Keratinocyte (primary cell): Measurements from ENCODE around the gene PTPRN2. TPM values are rescaled to one million over a fixed set of nuclear protein-coding genes. Genes with fewer than 3 reads are reported as not detected.

Source experiments
- DNase-seq: peaks from one replicate; pipeline ENCODE4 v3.0.0-alpha.2; 2011; ENCODE audit warnings: low read depth, missing footprints, low spot score
- FAIRE-seq: peaks from 2 replicates; lab custom pipeline; 2011; peaks lifted over from hg19 to GRCh38; lab: Jason Lieb, UNC
- H2AFZ ChIP-seq: 2 replicates; pipeline ENCODE4 v1.6.0; 2012; ENCODE audit warnings: low read length, control low read depth, inconsistent platforms; ENCODE audit not compliant: control insufficient read depth
- H3K27ac ChIP-seq: 2 replicates; pipeline ENCODE4 v1.5.1; 2011; ENCODE audit warnings: low read length; ENCODE audit not compliant: control insufficient read depth, insufficient read depth
- H3K27me3 ChIP-seq: 3 replicates; pipeline ENCODE4 v1.6.0; 2011; ENCODE audit warnings: low read length; ENCODE audit not compliant: control insufficient read depth, insufficient read depth; ENCODE audit errors: extremely low read depth
- H3K36me3 ChIP-seq, 2 experiments: 2 replicates in 1 of 2; 3 replicates in 1 of 2; pipeline ENCODE4 v1.5.1; 2011; ENCODE audit warnings: low read length in 2 of 2, mild to moderate bottlenecking in 1 of 2; ENCODE audit not compliant: control insufficient read depth in 2 of 2, insufficient read depth in 2 of 2; ENCODE audit errors: extremely low read depth in 1 of 2
- H3K4me1 ChIP-seq: 3 replicates; pipeline ENCODE4 v1.5.1; 2011; ENCODE audit warnings: low read length; ENCODE audit not compliant: control insufficient read depth, insufficient read depth; ENCODE audit errors: extremely low read depth
- H3K4me2 ChIP-seq: 3 replicates; pipeline ENCODE4 v1.6.0; 2011; ENCODE audit warnings: low read depth, low read length; ENCODE audit not compliant: control insufficient read depth, insufficient read depth; ENCODE audit errors: extremely low read depth
- H3K4me3 ChIP-seq, 3 experiments: fragments of 200-600 bp in 1 of 3; sonication (generic) in 1 of 3; 2 replicates in 2 of 3; 3 replicates in 1 of 3; pipeline ENCODE4 v1.5.1; 2011 to 2016; ENCODE audit warnings: low read length in 3 of 3, mild to moderate bottlenecking in 3 of 3, control low read depth in 2 of 3, inconsistent platforms in 1 of 3, low read depth in 1 of 3, mixed read lengths in 1 of 3, mixed run types in 1 of 3, moderate library complexity in 1 of 3; ENCODE audit not compliant: control insufficient read depth in 2 of 3, insufficient read depth in 2 of 3; ENCODE audit errors: extremely low read depth in 1 of 3
- H3K79me2 ChIP-seq: 2 replicates; pipeline ENCODE4 v1.6.0; 2012; ENCODE audit warnings: low read length; ENCODE audit not compliant: control insufficient read depth, insufficient read depth
- H3K9ac ChIP-seq: 3 replicates; pipeline ENCODE4 v1.6.0; 2011; ENCODE audit warnings: low read length; ENCODE audit not compliant: control insufficient read depth, insufficient read depth; ENCODE audit errors: extremely low read depth
- H3K9me1 ChIP-seq: 3 replicates; pipeline ENCODE4 v1.6.0; 2011; ENCODE audit warnings: low read length; ENCODE audit not compliant: control insufficient read depth, insufficient read depth; ENCODE audit errors: extremely low read depth
- H3K9me3 ChIP-seq: 2 replicates; pipeline ENCODE4 v1.5.1; 2012; ENCODE audit warnings: low read depth, low read length; ENCODE audit not compliant: control insufficient read depth
- H4K20me1 ChIP-seq: 3 replicates; pipeline ENCODE4 v1.6.0; 2011; ENCODE audit warnings: low read length; ENCODE audit not compliant: control insufficient read depth, insufficient read depth; ENCODE audit errors: extremely low read depth
- EZH2 ChIP-seq: IDR thresholded peaks from one replicate; pipeline ENCODE4 v1.6.1; 2012; ENCODE audit warnings: inconsistent platforms, mild to moderate bottlenecking, low read length, moderate library complexity
- dilution Hi-C: fragments of 300-500 bp; cut with MboI; formaldehyde crosslinking; loops from one replicate; pipeline ENCODE4 v1.7.0; 2020; ENCODE audit warnings: low sequenced_read_pairs; ENCODE audit not compliant: extremely low pct_ligation_motif_present
- polyA plus RNA-seq, 5 experiments: library from polyadenylated mRNA; depleted of rRNA in 3 of 5; stranded (reverse) in 3 of 5; stranded (forward) in 1 of 5; unstranded in 1 of 5; fragments of >200 nt; gene quantifications; 1 replicate in 1 of 5; 2 replicates in 3 of 5; 3 replicates in 1 of 5; pipeline versions ENCODE4 v1.2.1 to v1.2.3, GENCODE V29; 2011 to 2012; ENCODE audit warnings: missing spikeins in 2 of 5, low read depth in 1 of 5, low replicate concordance in 1 of 5
- TF ChIP-seq, protein P1 (sequence below), 3 experiments: IDR thresholded peaks in 1 of 3; conservative IDR thresholded peaks in 1 of 3; optimal IDR thresholded peaks in 1 of 3; 2 replicates in 2 of 3; 3 replicates in 1 of 3; pipeline versions ENCODE3 to v1.5.1; 2011; ENCODE audit warnings: low read length in 3 of 3, mild to moderate bottlenecking in 3 of 3, moderate library complexity in 2 of 3, control low read depth in 1 of 3, inconsistent platforms in 1 of 3; ENCODE audit not compliant: insufficient read depth in 2 of 3; ENCODE audit errors: extremely low read depth in 1 of 3

Gene PTPRN2
- polyA plus RNA-seq, 1 donor (not counting 4 experiments of a cell fraction or from before 2014, with no cell fraction given): not detected

DNA sequence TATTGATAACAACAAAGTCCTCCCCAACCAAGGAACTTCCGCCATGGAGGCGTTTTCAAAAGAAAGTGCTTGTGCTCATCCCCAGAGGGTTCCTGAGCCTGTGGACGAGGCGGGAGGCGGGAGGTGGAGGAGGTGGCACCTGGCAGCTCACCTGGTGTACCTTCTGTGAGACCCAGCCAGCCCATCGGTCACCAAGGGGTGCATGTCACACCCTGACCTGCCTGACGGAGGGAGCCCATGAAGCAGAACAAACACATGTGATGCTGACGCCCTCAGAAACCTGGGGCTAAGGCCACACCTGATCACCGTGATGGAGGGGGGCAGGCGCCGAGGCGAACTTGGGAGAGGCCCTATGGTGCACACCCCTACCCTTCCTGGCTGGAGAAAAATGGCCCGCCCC is 792.0 kb downstream of the PTPRN2 start:
- Histone ChIP-seq H2AFZ (no peak overlapping the region), H3K36me3 (no peaks in the 10 kb centered on the region), H3K9me3 (peaks cover 10% of the 10 kb centered on the region), H3K4me1 (no peaks in the 10 kb centered on the region), H3K27ac (no peak overlapping the region), H3K79me2 (no peaks in the 10 kb centered on the region), H3K9ac (no peak overlapping the region), H3K4me2 (no peak overlapping the region), H4K20me1 (no peaks in the 10 kb centered on the region), H3K27me3 (no peaks in the 10 kb centered on the region), H3K4me3 (no peak overlapping the region), H3K9me1 (no peaks in the 10 kb centered on the region)
- no peak for DNase-seq
- TF ChIP-seq EZH2: no peak
- no peak for FAIRE-seq
- dilution Hi-C loops: no loop called here

DNA sequence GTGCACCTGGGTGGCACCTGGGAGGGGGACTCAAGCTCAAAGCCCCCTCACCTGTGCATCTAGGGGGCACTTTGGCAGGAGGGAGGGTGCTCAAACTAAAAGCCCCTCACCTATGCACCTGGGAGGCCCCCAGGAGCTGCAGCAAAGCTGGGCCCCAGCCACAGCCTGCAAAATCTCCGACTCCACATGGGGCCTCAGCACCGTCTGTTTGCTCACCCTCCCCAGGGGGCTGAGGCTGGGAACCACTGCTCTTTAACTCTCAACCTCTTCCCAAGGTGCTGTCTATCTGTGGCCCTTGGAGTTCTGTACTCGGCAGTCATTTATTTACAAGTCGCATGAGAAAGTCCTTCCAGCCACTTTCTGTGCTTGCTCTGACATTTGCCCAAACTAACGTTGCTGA is 792.4 kb downstream of the PTPRN2 start:
- Histone ChIP-seq H3K4me3 (no peak overlapping the region), H3K79me2 (no peaks in the 10 kb centered on the region), H3K9me1 (no peaks in the 10 kb centered on the region), H3K27ac (no peak overlapping the region), H3K4me1 (no peaks in the 10 kb centered on the region), H2AFZ (no peak overlapping the region), H4K20me1 (no peaks in the 10 kb centered on the region), H3K4me2 (no peak overlapping the region), H3K27me3 (no peaks in the 10 kb centered on the region), H3K9ac (no peak overlapping the region), H3K9me3 (peaks cover 11% of the 10 kb centered on the region), H3K36me3 (no peaks in the 10 kb centered on the region)
- DNase-seq: no peak
- no peak for FAIRE-seq
- dilution Hi-C loops: no loop called here
- TF ChIP-seq, protein P1, sequence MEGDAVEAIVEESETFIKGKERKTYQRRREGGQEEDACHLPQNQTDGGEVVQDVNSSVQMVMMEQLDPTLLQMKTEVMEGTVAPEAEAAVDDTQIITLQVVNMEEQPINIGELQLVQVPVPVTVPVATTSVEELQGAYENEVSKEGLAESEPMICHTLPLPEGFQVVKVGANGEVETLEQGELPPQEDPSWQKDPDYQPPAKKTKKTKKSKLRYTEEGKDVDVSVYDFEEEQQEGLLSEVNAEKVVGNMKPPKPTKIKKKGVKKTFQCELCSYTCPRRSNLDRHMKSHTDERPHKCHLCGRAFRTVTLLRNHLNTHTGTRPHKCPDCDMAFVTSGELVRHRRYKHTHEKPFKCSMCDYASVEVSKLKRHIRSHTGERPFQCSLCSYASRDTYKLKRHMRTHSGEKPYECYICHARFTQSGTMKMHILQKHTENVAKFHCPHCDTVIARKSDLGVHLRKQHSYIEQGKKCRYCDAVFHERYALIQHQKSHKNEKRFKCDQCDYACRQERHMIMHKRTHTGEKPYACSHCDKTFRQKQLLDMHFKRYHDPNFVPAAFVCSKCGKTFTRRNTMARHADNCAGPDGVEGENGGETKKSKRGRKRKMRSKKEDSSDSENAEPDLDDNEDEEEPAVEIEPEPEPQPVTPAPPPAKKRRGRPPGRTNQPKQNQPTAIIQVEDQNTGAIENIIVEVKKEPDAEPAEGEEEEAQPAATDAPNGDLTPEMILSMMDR (optimal IDR thresholded peaks at IDR 0.05 in 1 of 3, IDR thresholded peaks at IDR 0.05 in 1 of 3, conservative IDR thresholded peaks at IDR 0.05 in 1 of 3; ENCODE audit: extremely low read depth in 1 of 3, insufficient read depth in 2 of 3, low read length in 3 of 3): no peak
- no peak for TF ChIP-seq EZH2

DNA sequence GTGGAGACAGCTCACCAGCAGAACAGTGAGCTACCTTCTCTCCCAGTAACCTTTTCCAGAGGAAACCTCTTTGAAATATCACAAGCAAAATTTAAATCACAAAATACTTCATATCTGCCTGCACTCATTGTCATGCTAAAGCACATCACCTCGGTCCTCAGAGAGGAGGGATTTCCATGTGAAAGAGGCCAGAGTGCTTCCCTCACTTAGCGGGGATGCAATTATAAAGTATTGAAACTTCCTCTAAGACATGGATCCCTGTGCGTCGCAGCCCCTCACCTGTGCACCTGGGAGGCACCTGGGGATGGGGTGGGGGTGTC is 792.9 kb downstream of the PTPRN2 start:
- H3K79me2 ChIP-seq: no peaks in the 10 kb centered on the region
- FAIRE-seq: no peak
- H3K27me3 ChIP-seq: no peaks in the 10 kb centered on the region
- no peak overlapping the region for H3K9ac ChIP-seq
- H3K36me3 ChIP-seq: no peaks in the 10 kb centered on the region
- H2AFZ ChIP-seq: no peak overlapping the region
- DNase-seq: no peak
- no peaks in the 10 kb centered on the region for H3K9me1 ChIP-seq
- peaks cover 12% of the 10 kb centered on the region for H3K9me3 ChIP-seq
- dilution Hi-C loops: no loop called here
- H3K4me2 ChIP-seq: no peak overlapping the region
- no peak for TF ChIP-seq EZH2
- TF ChIP-seq, protein P1 (optimal IDR thresholded peaks at IDR 0.05 in 1 of 3, IDR thresholded peaks at IDR 0.05 in 1 of 3, conservative IDR thresholded peaks at IDR 0.05 in 1 of 3; ENCODE audit: extremely low read depth in 1 of 3, insufficient read depth in 2 of 3, low read length in 3 of 3): no peak
- no peak overlapping the region for H3K27ac ChIP-seq
- no peak overlapping the region for H3K4me3 ChIP-seq
- H3K4me1 ChIP-seq: no peaks in the 10 kb centered on the region
- no peaks in the 10 kb centered on the region for H4K20me1 ChIP-seq
